Stimulated activated CD8-positive, alpha-beta memory T cell treated with anti-CD3 and anti-CD28 coated beads, Interleukin-15, amount 100 ng/mL, for 1 hour (primary cell): Measurements from ENCODE around the gene PGS1.

Experiments used
- DNase-seq: peaks from one replicate; pipeline ENCODE4 v3.0.0-alpha.2; 2020; ENCODE audit warnings: low read depth

The PGS1 gene

GRCh38 chr17:78387977-78388941 lies 9.8 kb downstream of the PGS1 start:
- DNase-seq: no peak

- no peak for DNase-seq
Observed at GRCh38 chr17:78390241-78391050, 12.0 kb downstream of the PGS1 start.

GRCh38 chr17:78391051-78391431 lies 12.6 kb downstream of the PGS1 start:
- no peak for DNase-seq

GRCh38 chr17:78391843-78392242 lies 13.4 kb downstream of the PGS1 start:
- DNase-seq: no peak

GRCh38 chr17:78392295-78392694 lies 13.8 kb downstream of the PGS1 start:
- no peak for DNase-seq

GRCh38 chr17:78393575-78393974 lies 15.1 kb downstream of the PGS1 start:
- DNase-seq: no peak

- no peak for DNase-seq
Observed at GRCh38 chr17:78394209-78394608, 15.8 kb downstream of the PGS1 start.

GRCh38 chr17:78395155-78395554 lies 16.7 kb downstream of the PGS1 start:
- no peak for DNase-seq

GRCh38 chr17:78396441-78397337 lies 18.2 kb downstream of the PGS1 start:
- DNase-seq: no peak

- no peak for DNase-seq
Observed at GRCh38 chr17:78397681-78398101, 19.2 kb downstream of the PGS1 start.

GRCh38 chr17:78398390-78398789 lies 19.9 kb downstream of the PGS1 start:
- no peak for DNase-seq

GRCh38 chr17:78399028-78399692 lies 20.7 kb downstream of the PGS1 start:
- no peak for DNase-seq

GRCh38 chr17:78399693-78400144 lies 21.3 kb downstream of the PGS1 start:
- no peak for DNase-seq

- no peak for DNase-seq
Observed at GRCh38 chr17:78400581-78401240, 22.3 kb downstream of the PGS1 start.

- DNase-seq: no peak
Observed at GRCh38 chr17:78401246-78401645, 22.8 kb downstream of the PGS1 start.

- DNase-seq: no peak
Observed at GRCh38 chr17:78401891-78402290, 23.4 kb downstream of the PGS1 start.

GRCh38 chr17:78403822-78404221 lies 25.4 kb downstream of the PGS1 start:
- no peak for DNase-seq

GRCh38 chr17:78406396-78406795 lies 27.9 kb downstream of the PGS1 start:
- DNase-seq: no peak

GRCh38 chr17:78406920-78407319 lies 28.5 kb downstream of the PGS1 start:
- DNase-seq: no peak

GRCh38 chr17:78407387-78408000 lies 29.0 kb downstream of the PGS1 start:
- DNase-seq: no peak
